HepG2 (cell line): ENCODE measurements around the gene HID1. TPM values are rescaled to one million over a fixed set of nuclear protein-coding genes. Genes with fewer than 3 reads are reported as not detected.

Experiments used
- ATAC-seq: fragments of 200-7000 bp; cut with Tn5 transposase; 3 replicates; pipeline ENCODE4 v1.9.1; 2020; ENCODE audit warnings: mild to moderate bottlenecking, moderate library complexity
- BruUV-seq: library from RNA; stranded (reverse); fragments of 400-500 nt; replicated peaks from 2 replicates; lab custom pipeline; 2021; lab: Mats Ljungman, UMichigan
- CTCF ChIA-PET: fragments of 300-600 bp; formaldehyde crosslinking; extraction: SDS; loops from one replicate; lab custom pipeline; 2021; ENCODE audit warnings: low total read pairs, inconsistent platforms, low intra/inter-chr PET ratio; lab: Yijun Ruan, JAX
- POLR2A ChIA-PET: fragments of 350-600 bp; sonication (Branson Sonifier 250); formaldehyde crosslinking; loops from one replicate; lab custom pipeline; 2020; ENCODE audit warnings: antibody characterized with exemption, inconsistent platforms; lab: Yijun Ruan, JAX
- DNase-seq: peaks from one replicate; pipeline ENCODE4 v3.0.0-alpha.2; 2015; ENCODE audit warnings: low spot score
- FAIRE-seq: peaks from 3 replicates; lab custom pipeline; 2011; peaks lifted over from hg19 to GRCh38; lab: Jason Lieb, UNC
- H2AFZ ChIP-seq: one replicate; pipeline ENCODE4 v1.6.1; 2011; ENCODE audit warnings: low read length, inconsistent platforms
- H3K27ac ChIP-seq: fragments of 300-600 bp; 3 replicates; pipeline ENCODE4 v1.8.0; 2011; ENCODE audit warnings: mixed run types, mild to moderate bottlenecking, mixed read lengths, low read length, inconsistent platforms; ENCODE audit not compliant: insufficient read depth; ENCODE audit errors: extremely low read length
- H3K27me3 ChIP-seq, 2 experiments: fragments of 200-600 bp in 1 of 2; 2 replicates in 1 of 2; 3 replicates in 1 of 2; pipeline versions ENCODE4 v1.6.0 to v1.8.0; 2011; ENCODE audit warnings: low read length in 2 of 2, mild to moderate bottlenecking in 2 of 2, moderate library complexity in 2 of 2, inconsistent platforms in 1 of 2; ENCODE audit not compliant: insufficient read depth in 2 of 2, control insufficient read depth in 1 of 2
- H3K36me3 ChIP-seq, 2 experiments: fragments of 200-600 bp in 1 of 2; replicated peaks in 1 of 2; 2 replicates in 1 of 2; 3 replicates in 1 of 2; pipeline versions ENCODE4 v1.5.1 to v1.8.0; 2011; ENCODE audit warnings: low read length in 2 of 2, inconsistent platforms in 1 of 2; ENCODE audit not compliant: insufficient read depth in 2 of 2, control insufficient read depth in 1 of 2
- H3K4me1 ChIP-seq: 2 replicates; pipeline ENCODE4 v1.5.1; 2012; ENCODE audit warnings: low read length, inconsistent platforms; ENCODE audit not compliant: insufficient read depth
- H3K4me2 ChIP-seq: 2 replicates; pipeline ENCODE4 v1.6.0; 2011; ENCODE audit warnings: low read depth, low read length, inconsistent platforms
- H3K4me3 ChIP-seq, 3 experiments: fragments of 200-600 bp in 1 of 3; sonication (generic), shearing (Covaris generic) in 1 of 3; replicated peaks in 1 of 3; 2 replicates each; pipeline ENCODE4 v1.5.1; 2011 to 2016; ENCODE audit warnings: low read length in 3 of 3, inconsistent platforms in 2 of 3, low read depth in 2 of 3, mild to moderate bottlenecking in 2 of 3, control low read depth in 1 of 3, mixed read lengths in 1 of 3; ENCODE audit not compliant: insufficient read depth in 1 of 3
- H3K79me2 ChIP-seq: one replicate; pipeline ENCODE4 v1.6.1; 2011; ENCODE audit warnings: low read length, inconsistent platforms; ENCODE audit not compliant: insufficient read depth
- H3K9ac ChIP-seq: 2 replicates; pipeline ENCODE4 v1.6.0; 2011; ENCODE audit warnings: mild to moderate bottlenecking, low read depth, low read length, inconsistent platforms; ENCODE audit not compliant: insufficient read depth
- H3K9me3 ChIP-seq: 2 replicates; pipeline ENCODE4 v1.5.1; 2012; ENCODE audit warnings: mild to moderate bottlenecking, low read length
- H4K20me1 ChIP-seq: 2 replicates; pipeline ENCODE4 v1.6.0; 2011; ENCODE audit warnings: inconsistent platforms, mild to moderate bottlenecking, low read length, moderate library complexity; ENCODE audit not compliant: insufficient read depth
- BATF2 ChIP-seq: sonication (generic); formaldehyde crosslinking; IDR thresholded peaks from 2 replicates; pipeline ENCODE4 v1.8.0; 2022; ENCODE audit warnings: mild to moderate bottlenecking, missing genetic modification reagents, moderate library complexity
- JUN ChIP-seq: sonication (generic); formaldehyde crosslinking; IDR thresholded peaks from 2 replicates; pipeline ENCODE4 v1.4.0; 2020; ENCODE audit warnings: mild to moderate bottlenecking, missing genetic modification reagents
- MAFF ChIP-seq: IDR thresholded peaks from 2 replicates; pipeline ENCODE4 v1.6.1; 2011; ENCODE audit warnings: low read depth, low read length, improper control_type of control experiment
- ZC3H13 ChIP-seq: sonication (generic); formaldehyde crosslinking; IDR thresholded peaks from 2 replicates; pipeline ENCODE4 v1.8.1; 2023; ENCODE audit warnings: mild to moderate bottlenecking, missing genetic modification reagents, moderate library complexity
- ZFYVE20 ChIP-seq: sonication (generic); formaldehyde crosslinking; IDR thresholded peaks from 2 replicates; pipeline ENCODE4 v1.8.0; 2023; ENCODE audit warnings: low read depth, mild to moderate bottlenecking, moderate library complexity, missing genetic modification reagents, borderline replicate concordance
- ZNF7 ChIP-seq: IDR thresholded peaks from 2 replicates; pipeline ENCODE4 v1.6.1; 2016; ENCODE audit warnings: missing biosample characterization, missing genetic modification reagents
- ZNF724P ChIP-seq: sonication (generic); formaldehyde crosslinking; IDR thresholded peaks from 2 replicates; pipeline ENCODE4 v1.8.0; 2022; ENCODE audit warnings: missing genetic modification reagents, borderline replicate concordance
- ZNF747 ChIP-seq: sonication (generic); formaldehyde crosslinking; IDR thresholded peaks from 2 replicates; pipeline ENCODE4 v1.8.1; 2023; ENCODE audit warnings: missing genetic modification reagents, mild to moderate bottlenecking, borderline replicate concordance
- ZNF790 ChIP-seq: sonication (generic); formaldehyde crosslinking; IDR thresholded peaks from 2 replicates; pipeline ENCODE4 v1.8.0; 2022; ENCODE audit warnings: missing genetic modification reagents, mild to moderate bottlenecking, borderline replicate concordance
- WGBS: methylation state at CpG from one replicate; pipeline ENCODE4 v1.1.6; 2017; ENCODE audit warnings: low lambda C conversion rate; 5-methylcytosine and 5-hydroxymethylcytosine counted together
- in situ Hi-C: cut with HindIII; loops from 2 replicates; pipeline ENCODE4 v1.10.0; 2017; ENCODE audit warnings: low pct_unique_long_range_greater_than_20kb; ENCODE audit not compliant: extremely low pct_ligation_motif_present
- intact Hi-C: fragments of 100-400 bp; cut with micrococcal nuclease; formaldehyde crosslinking; loops from one replicate; pipeline ENCODE4 v1.10.0; 2022; ENCODE audit not compliant: unreplicated experiment
- polyA plus RNA-seq, 8 experiments: library from polyadenylated mRNA; depleted of rRNA in 3 of 8; stranded (reverse) in 7 of 8; unstranded in 1 of 8; fragments of >200 nt; fragmentation: Illumina TruSeq in 4 of 8; extraction: Trizol in 4 of 8; gene quantifications; 2 replicates each; pipeline versions ENCODE4 v1.2.1 to v1.2.3, GENCODE V29; 2011 to 2016; ENCODE audit warnings: low read depth in 4 of 8, missing spikeins in 1 of 8, mixed read lengths in 1 of 8; ENCODE audit not compliant: insufficient read depth in 1 of 8
- total RNA-seq, 5 experiments: library from RNA; depleted of rRNA; stranded (reverse); fragments of >200 nt; fragmentation: Illumina TruSeq; extraction: Trizol; gene quantifications; 2 replicates each; pipeline ENCODE4 v1.2.3, GENCODE V29; 2016; ENCODE audit warnings: low read depth in 1 of 5
- TF ChIP-seq, protein P1 (sequence below): sonication (generic); formaldehyde crosslinking; IDR thresholded peaks from 2 replicates; pipeline ENCODE4 v1.5.0; 2020; ENCODE audit warnings: mild to moderate bottlenecking, missing genetic modification reagents
- TF ChIP-seq, protein P2 (sequence below): sonication (generic); formaldehyde crosslinking; IDR thresholded peaks from 2 replicates; pipeline ENCODE4 v1.4.0; 2020; ENCODE audit warnings: mild to moderate bottlenecking, missing genetic modification reagents
- TF ChIP-seq, protein P3 (sequence below): sonication (generic); formaldehyde crosslinking; conservative IDR thresholded peaks from 2 replicates; pipeline ENCODE4 v1.4.0; 2020; ENCODE audit warnings: missing genetic modification reagents
- TF ChIP-seq, protein P4 (sequence below): sonication (generic); formaldehyde crosslinking; IDR thresholded peaks from 2 replicates; pipeline ENCODE4 v1.9.0; 2022; ENCODE audit warnings: missing genetic modification reagents, mild to moderate bottlenecking, borderline replicate concordance

HID1 gene
- total and polyA plus RNA-seq, 2 of the 13 experiments (the other 11 are each of a cell fraction or from before 2014, with no cell fraction given): 2.1 to 10.6 TPM

GRCh38 chr17:74925242-74925641 lies 47.3 kb downstream of the HID1 start:
- Histone ChIP-seq H3K4me2 (no peak overlapping the region), H3K36me3 (no peaks in the 10 kb centered on the region), H3K4me3 (no peak overlapping the region), H4K20me1 (no peaks in the 10 kb centered on the region), H3K9ac (no peak overlapping the region), H3K27ac (no peak overlapping the region), H3K9me3 (no peaks in the 10 kb centered on the region), H3K79me2 (no peaks in the 10 kb centered on the region), H3K27me3 (peaks cover 21 to 85% of the 10 kb centered on the region in 2 experiments), H2AFZ (no peak overlapping the region), H3K4me1 (peaks cover 15% of the 10 kb centered on the region; the same call in 1 of the 2 replicates)
- no peak for TF ChIP-seq MAFF
- TF ChIP-seq, protein P1, sequence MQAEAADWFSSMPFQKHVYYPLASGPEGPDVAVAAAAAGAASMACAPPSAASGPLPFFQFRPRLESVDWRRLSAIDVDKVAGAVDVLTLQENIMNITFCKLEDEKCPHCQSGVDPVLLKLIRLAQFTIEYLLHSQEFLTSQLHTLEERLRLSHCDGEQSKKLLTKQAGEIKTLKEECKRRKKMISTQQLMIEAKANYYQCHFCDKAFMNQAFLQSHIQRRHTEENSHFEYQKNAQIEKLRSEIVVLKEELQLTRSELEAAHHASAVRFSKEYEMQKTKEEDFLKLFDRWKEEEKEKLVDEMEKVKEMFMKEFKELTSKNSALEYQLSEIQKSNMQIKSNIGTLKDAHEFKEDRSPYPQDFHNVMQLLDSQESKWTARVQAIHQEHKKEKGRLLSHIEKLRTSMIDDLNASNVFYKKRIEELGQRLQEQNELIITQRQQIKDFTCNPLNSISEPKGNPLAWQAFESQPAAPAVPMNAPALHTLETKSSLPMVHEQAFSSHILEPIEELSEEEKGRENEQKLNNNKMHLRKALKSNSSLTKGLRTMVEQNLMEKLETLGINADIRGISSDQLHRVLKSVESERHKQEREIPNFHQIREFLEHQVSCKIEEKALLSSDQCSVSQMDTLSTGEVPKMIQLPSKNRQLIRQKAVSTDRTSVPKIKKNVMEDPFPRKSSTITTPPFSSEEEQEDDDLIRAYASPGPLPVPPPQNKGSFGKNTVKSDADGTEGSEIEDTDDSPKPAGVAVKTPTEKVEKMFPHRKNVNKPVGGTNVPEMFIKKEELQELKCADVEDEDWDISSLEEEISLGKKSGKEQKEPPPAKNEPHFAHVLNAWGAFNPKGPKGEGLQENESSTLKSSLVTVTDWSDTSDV (CRISPR knock-in tag): no peak
- TF ChIP-seq, protein P2, sequence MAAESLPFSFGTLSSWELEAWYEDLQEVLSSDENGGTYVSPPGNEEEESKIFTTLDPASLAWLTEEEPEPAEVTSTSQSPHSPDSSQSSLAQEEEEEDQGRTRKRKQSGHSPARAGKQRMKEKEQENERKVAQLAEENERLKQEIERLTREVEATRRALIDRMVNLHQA (CRISPR knock-in tag): no peak
- no peak for TF ChIP-seq ZFYVE20 (CRISPR knock-in tag)
- TF ChIP-seq, protein P3, sequence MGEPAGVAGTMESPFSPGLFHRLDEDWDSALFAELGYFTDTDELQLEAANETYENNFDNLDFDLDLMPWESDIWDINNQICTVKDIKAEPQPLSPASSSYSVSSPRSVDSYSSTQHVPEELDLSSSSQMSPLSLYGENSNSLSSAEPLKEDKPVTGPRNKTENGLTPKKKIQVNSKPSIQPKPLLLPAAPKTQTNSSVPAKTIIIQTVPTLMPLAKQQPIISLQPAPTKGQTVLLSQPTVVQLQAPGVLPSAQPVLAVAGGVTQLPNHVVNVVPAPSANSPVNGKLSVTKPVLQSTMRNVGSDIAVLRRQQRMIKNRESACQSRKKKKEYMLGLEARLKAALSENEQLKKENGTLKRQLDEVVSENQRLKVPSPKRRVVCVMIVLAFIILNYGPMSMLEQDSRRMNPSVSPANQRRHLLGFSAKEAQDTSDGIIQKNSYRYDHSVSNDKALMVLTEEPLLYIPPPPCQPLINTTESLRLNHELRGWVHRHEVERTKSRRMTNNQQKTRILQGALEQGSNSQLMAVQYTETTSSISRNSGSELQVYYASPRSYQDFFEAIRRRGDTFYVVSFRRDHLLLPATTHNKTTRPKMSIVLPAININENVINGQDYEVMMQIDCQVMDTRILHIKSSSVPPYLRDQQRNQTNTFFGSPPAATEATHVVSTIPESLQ (CRISPR knock-in tag): no peak
- TF ChIP-seq ZNF790 (CRISPR knock-in tag): no peak
- no peak for TF ChIP-seq ZNF747 (CRISPR knock-in tag)
- no peak for TF ChIP-seq ZC3H13
- no peak for TF ChIP-seq JUN (CRISPR knock-in tag)
- TF ChIP-seq BATF2: no peak
- no peak for TF ChIP-seq ZNF7
- no peak for TF ChIP-seq ZNF724P (CRISPR knock-in tag)
- TF ChIP-seq, protein P4, sequence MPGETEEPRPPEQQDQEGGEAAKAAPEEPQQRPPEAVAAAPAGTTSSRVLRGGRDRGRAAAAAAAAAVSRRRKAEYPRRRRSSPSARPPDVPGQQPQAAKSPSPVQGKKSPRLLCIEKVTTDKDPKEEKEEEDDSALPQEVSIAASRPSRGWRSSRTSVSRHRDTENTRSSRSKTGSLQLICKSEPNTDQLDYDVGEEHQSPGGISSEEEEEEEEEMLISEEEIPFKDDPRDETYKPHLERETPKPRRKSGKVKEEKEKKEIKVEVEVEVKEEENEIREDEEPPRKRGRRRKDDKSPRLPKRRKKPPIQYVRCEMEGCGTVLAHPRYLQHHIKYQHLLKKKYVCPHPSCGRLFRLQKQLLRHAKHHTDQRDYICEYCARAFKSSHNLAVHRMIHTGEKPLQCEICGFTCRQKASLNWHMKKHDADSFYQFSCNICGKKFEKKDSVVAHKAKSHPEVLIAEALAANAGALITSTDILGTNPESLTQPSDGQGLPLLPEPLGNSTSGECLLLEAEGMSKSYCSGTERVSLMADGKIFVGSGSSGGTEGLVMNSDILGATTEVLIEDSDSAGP (CRISPR knock-in tag): no peak
- POLR2A ChIA-PET: interaction anchor here (1.5 kb wide), 1 partner anchor 52 kb away, joined by 4 read pairs; the partner anchor contains the start of gene FDXR
- CTCF ChIA-PET: interaction anchor here (1.0 kb wide), 2 partner anchors 32 to 35 kb away, joined by 3 read pairs; no protein-coding TSS in a partner anchor
- in situ Hi-C loops (no loop called here), intact Hi-C loops (no loop called here)
- DNase-seq (no peak), ATAC-seq (no peak), FAIRE-seq (no peak)
- WGBS: 26% methylated on average over 3 of the region's 3 CpGs
- no TSS peak for BruUV-seq
